WERI-Rb-1 (cell line): Measurements from ENCODE around the gene BMS1.
"Not testable (repeated sequence)": the region's sequence is repeated elsewhere in the genome, so short reads cannot be mapped to it uniquely, and the experiment has no call there.

Experiments used
- DNase-seq: peaks from one replicate; pipeline ENCODE4 v3.0.0-alpha.2; 2020
- H3K27ac ChIP-seq: fragments of 250-450 bp; sonication (Bioruptor Pico); 2 replicates; pipeline ENCODE4 v1.5.1; 2020; ENCODE audit warnings: mild to moderate bottlenecking, moderate library complexity
- H3K27me3 ChIP-seq: fragments of 250-450 bp; sonication (Bioruptor Pico); 2 replicates; pipeline ENCODE4 v1.5.1; 2021; ENCODE audit warnings: mild to moderate bottlenecking, low read depth, moderate library complexity; ENCODE audit not compliant: insufficient read depth, severe bottlenecking
- H3K36me3 ChIP-seq: fragments of 250-450 bp; sonication (Bioruptor Pico); 2 replicates; pipeline ENCODE4 v1.5.1; 2020; ENCODE audit warnings: mild to moderate bottlenecking, moderate library complexity
- H3K4me3 ChIP-seq: 2 replicates; pipeline ENCODE4 v1.5.1; 2011; ENCODE audit warnings: low read depth, mild to moderate bottlenecking, control low read depth, low read length
- H3K9me3 ChIP-seq: fragments of 250-450 bp; sonication (Bioruptor Pico); 2 replicates; pipeline ENCODE4 v1.5.1; 2021; ENCODE audit warnings: mild to moderate bottlenecking, moderate library complexity; ENCODE audit not compliant: severe bottlenecking
- CTCF ChIP-seq: IDR thresholded peaks from 2 replicates; pipeline ENCODE4 v1.5.1; 2011; ENCODE audit warnings: low read depth, mild to moderate bottlenecking, control low read depth, inconsistent platforms, low read length

The BMS1 gene

DNA sequence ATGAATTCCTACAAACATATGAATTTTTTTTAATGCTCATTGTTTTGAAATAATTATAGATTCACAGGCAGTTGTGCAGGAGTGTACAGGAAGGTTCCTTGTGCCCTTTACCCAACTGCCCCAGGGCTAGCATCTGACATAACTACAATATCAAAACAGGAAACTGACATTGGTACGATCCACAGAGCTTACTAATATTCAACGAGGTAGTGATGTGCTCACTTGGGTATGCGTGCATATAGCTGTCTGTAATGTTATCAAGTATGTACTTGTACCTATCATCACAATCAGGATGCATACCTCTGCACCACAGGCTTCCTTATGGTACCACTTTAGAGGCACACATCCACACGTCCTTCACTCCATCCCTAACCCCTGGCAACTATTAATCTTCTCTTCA lies 68.3 kb downstream of the BMS1 start:
- no peak for TF ChIP-seq CTCF
- Histone ChIP-seq H3K36me3 (no peaks in the 10 kb centered on the region), H3K27me3 (peaks cover 40% of the 10 kb centered on the region), H3K4me3 (no peak overlapping the region), H3K9me3 (peaks cover 14% of the 10 kb centered on the region), H3K27ac (no peak overlapping the region)
- no peak for DNase-seq

GRCh38 chr10:42859256-42859655 lies 76.7 kb downstream of the BMS1 start:
- DNase-seq, result no peak
- H3K27ac ChIP-seq, result no peak overlapping the region
- no peak overlapping the region for H3K4me3 ChIP-seq
- no peaks in the 10 kb centered on the region for H3K9me3 ChIP-seq
- no peak for TF ChIP-seq CTCF
- no peaks in the 10 kb centered on the region for H3K36me3 ChIP-seq
- H3K27me3 ChIP-seq, result peaks cover 42% of the 10 kb centered on the region

DNA sequence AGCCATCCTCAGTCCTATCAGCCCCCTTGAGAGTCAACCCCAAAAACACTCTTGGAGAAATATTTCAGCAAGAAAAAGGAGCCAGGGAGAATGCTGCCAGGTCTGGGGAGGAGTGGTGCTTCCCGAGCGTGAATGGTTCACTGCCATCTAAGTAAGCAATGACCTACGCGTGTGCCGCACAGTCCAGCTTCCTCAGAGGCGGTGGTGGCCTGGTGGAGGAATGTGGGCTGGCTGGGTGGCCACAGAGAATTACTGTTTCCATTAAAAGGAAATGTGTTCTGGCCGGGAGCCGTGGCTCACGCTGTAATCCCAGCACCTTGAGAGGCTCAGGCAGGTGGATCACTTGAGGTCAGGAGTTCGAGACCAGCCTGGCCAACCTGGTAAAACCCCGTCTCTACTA lies 77.4 kb downstream of the BMS1 start:
- not testable (repeated sequence) for H3K9me3 ChIP-seq, H3K4me3 ChIP-seq, DNase-seq, H3K36me3 ChIP-seq, H3K27ac ChIP-seq
- peaks cover 35% of the 10 kb centered on the region for H3K27me3 ChIP-seq

- peaks cover 49% of the 10 kb centered on the region for H3K27me3 ChIP-seq
- not testable (repeated sequence) for H3K27ac ChIP-seq, H3K36me3 ChIP-seq, H3K4me3 ChIP-seq, DNase-seq, H3K9me3 ChIP-seq
These were observed 80.2 kb downstream of the BMS1 start for GRCh38 chr10:42862801-42863200.

DNA sequence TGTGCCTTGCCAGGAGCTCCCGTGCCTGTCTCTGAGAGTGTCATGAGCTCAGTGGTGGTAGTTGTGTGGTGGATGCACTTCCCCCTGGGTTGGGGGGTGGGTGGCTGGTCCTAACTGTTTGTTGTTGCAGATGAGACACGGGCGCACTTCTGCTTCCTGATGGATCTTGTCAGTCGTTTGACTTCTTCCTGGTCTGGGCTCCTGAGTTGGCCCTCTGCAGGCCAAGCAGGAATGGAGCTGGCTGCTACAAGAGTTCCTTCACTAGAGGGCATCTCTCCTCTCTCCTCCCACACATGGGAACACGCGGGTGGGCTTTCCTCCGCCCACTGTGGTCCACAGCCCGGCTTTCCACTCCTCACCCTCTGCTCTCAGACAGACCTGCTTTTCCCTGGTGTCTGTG lies 82.0 kb downstream of the BMS1 start:
- Histone ChIP-seq H3K27ac (no peak overlapping the region), H3K36me3 (no peaks in the 10 kb centered on the region), H3K4me3 (no peak overlapping the region), H3K27me3 (peaks cover 41% of the 10 kb centered on the region), H3K9me3 (no peaks in the 10 kb centered on the region)
- no peak for DNase-seq
- TF ChIP-seq CTCF, result peak; percentile 58

DNA sequence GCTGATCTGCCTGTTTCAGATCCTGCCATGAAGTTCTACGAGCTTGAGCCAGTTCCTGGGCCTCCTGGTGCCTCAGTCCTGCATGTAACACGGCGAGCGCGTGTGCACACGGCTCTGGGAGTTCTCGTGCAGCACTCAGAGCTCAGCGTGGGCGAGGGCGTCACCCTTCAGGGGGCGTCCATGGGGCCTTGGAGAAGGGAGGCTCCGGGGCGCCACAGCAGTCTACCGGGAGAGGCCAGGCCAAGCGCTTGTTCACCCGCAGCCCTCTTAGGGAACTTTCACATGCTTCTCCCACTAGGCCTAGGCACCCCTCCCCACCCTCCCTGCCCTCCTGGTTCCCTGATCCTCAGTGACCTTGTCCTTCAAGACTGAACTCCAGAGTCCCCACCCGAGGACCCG lies 83.1 kb downstream of the BMS1 start:
- Histone ChIP-seq H3K27me3 (peaks cover 35% of the 10 kb centered on the region), H3K4me3 (no peak overlapping the region), H3K9me3 (no peaks in the 10 kb centered on the region), H3K36me3 (no peaks in the 10 kb centered on the region), H3K27ac (no peak overlapping the region)
- DNase-seq, result no peak
- TF ChIP-seq CTCF, result no peak

DNA sequence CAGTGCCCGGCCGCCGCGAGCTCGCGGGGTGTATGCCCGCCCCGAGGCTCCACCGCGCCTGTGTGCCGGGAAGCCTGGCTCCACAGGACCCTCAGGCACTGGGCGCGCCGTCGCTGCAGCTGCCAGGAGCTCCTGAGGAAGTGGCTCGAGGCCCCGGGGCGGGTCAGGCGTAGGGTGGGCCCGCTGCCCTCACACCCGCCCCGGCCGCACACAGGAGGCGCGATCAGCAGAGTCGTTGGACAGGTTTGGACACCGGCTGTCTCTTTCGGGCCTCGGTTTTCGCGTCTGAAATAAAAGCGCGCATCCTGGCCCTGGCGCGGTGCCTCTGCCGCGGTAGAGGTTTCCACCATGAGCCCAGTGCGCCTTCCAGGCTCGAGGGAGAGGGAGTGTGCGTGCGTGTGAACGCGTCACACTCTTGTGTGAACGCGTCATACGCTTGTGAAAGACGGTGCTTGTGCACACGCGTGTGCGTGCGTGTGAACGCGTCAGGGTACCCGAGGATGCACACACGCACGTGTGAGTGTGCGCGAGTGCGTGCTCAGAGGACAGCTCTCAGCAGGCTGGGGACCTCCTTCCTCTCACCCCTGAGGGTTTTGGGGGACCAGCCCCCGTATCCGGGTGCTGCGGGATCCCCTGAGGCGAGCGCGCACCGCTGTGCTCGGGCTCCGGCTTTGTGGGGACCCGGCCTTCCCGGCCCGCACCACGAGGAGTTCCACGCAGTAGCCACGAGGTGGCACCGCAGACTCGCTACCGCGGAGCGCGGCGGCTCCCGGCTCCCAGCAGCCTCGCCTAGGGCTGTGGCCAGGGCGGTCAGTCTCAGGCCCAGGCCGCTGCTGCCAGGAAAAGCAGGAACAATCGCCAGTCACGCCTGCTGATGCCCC lies 83.8 kb downstream of the BMS1 start:
- TF ChIP-seq CTCF, result peak; percentile 85
- H3K4me3 ChIP-seq, result no peak overlapping the region
- H3K36me3 ChIP-seq, result no peaks in the 10 kb centered on the region
- no peak overlapping the region for H3K27ac ChIP-seq
- no peaks in the 10 kb centered on the region for H3K9me3 ChIP-seq
- DNase-seq, result peak; percentile 75
- H3K27me3 ChIP-seq, result peaks cover 29% of the 10 kb centered on the region
